ENCODE results near the gene DNM3. TPM values are rescaled to one million over a fixed set of nuclear protein-coding genes. Genes with fewer than 3 reads are reported as not detected.

DNM3 gene
- total RNA-seq, 1 experiment from 2014 or later, result 2.7 TPM

DNA sequence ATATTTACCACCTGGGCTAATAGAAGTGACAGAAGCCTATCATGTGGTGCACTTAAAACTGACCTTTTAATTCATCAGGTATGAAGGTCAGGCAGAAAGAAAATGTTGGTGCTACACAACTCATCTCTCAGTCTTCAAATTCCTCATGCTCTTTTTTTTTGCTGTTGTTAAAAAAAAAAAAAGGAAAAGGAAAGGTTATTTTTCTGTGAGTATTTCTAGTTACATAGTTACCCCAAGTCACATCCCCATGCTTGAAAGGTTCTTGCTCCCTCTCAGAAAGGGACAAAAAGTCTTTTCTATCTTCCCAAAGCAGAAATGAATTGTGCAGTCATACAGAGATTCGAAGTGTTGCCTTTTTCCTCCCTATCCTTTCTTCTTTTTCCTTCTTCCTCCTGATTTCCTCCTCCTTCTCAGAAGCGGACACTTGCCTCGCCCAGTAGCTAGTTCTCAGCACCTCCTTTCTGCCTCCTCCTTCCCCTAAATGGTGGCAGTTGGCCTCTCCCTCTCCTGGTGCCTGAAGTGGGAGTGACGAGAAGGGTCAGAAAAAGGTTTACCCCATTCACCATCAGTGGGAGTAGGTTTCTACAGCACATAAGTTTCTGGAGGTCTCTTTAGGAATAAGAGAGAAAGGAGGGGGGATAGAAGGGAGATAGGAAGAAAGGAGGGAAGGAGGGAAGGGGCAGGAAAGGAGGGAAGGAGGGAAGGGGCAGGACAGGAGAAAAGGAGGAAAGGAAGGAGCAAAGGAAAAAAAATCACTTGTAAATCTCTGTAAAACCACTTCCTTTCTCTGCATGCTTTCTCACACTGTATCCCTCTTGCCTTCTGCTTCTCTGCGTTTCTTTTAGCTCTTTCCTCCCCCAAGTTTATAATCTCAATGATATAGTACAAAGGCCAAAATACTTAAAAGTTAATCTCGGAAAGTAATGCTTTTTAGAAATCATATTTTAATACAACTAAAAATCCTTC lies 558.7 kb downstream of the DNM3 start:
- Histone ChIP-seq H2BK5ac (ENCODE audit: insufficient read length, low read length) (no peak overlapping the region), H3K27me3 (ENCODE audit: insufficient read depth, low read length) (no peaks in the 10 kb centered on the region), H3K23ac (ENCODE audit: insufficient read length, low read depth, low read length) (no peak overlapping the region), H4K91ac (ENCODE audit: insufficient read length, low read depth, low read length) (no peak overlapping the region), H4K20me1 (ENCODE audit: control insufficient read depth, insufficient read depth, insufficient read length) (no peaks in the 10 kb centered on the region), H3K27ac (ENCODE audit: insufficient read length, low read depth, low read length) (no peak overlapping the region), H3K18ac (ENCODE audit: insufficient read length, low read depth, low read length) (no peak overlapping the region), H2BK20ac (ENCODE audit: low read depth, low read length, poor library complexity, severe bottlenecking) (no peak overlapping the region), H4K8ac (replicated peaks; ENCODE audit: insufficient read length, low read depth, low read length) (no peak overlapping the region), H3K9me3 (ENCODE audit: control insufficient read depth, low read depth, low read length) (no peaks in the 10 kb centered on the region), H4K5ac (ENCODE audit: insufficient read length, low read depth, low read length) (no peak overlapping the region), H2AK5ac (ENCODE audit: insufficient read length, low read length) (no peak overlapping the region), H2BK120ac (ENCODE audit: low read depth, low read length, poor library complexity, severe bottlenecking) (no peak overlapping the region), H3K4me1 (ENCODE audit: insufficient read depth, low read length) (no peaks in the 10 kb centered on the region; the same call in 1 of the 2 replicates), H2AFZ (ENCODE audit: low read length) (peak overlapping the region; percentile 83), H3T11ph (ENCODE audit: low read length) (no peak overlapping the region), H2BK12ac (ENCODE audit: insufficient read length, low read depth, low read length) (no peak overlapping the region), H3K9ac (ENCODE audit: extremely low read depth, insufficient read length, low read length) (no peak overlapping the region), H2BK15ac (ENCODE audit: low read depth, low read length) (no peak overlapping the region), H3K4ac (ENCODE audit: low read depth, low read length) (no peak overlapping the region), H3K79me2 (ENCODE audit: insufficient read depth, low read length) (no peaks in the 10 kb centered on the region), H3K4me2 (ENCODE audit: insufficient read depth, insufficient read length, low read length) (no peak overlapping the region), H3K79me1 (ENCODE audit: insufficient read depth, low read depth, low read length, poor library complexity, severe bottlenecking) (no peaks in the 10 kb centered on the region), H3K56ac (ENCODE audit: insufficient read length, low read depth, low read length) (no peak overlapping the region), H3K23me2 (ENCODE audit: insufficient read length, low read depth, low read length, poor library complexity, severe bottlenecking) (no peaks in the 10 kb centered on the region), H3K14ac (ENCODE audit: insufficient read depth, low read length) (no peak overlapping the region)
- DNase-seq, result no peak
- peak overlapping the region; percentile 7 to 90 (median 18); a peak in 5 of 7 replicates for H3K27ac Mint-ChIP-seq
- 0 out of 3 replicates have a peak, but pooled peaks have one; percentile 5 for TF ChIP-seq CTCF (conservative IDR thresholded peaks at IDR 0.05)
- no peaks in the 10 kb centered on the region for H3K27me3 Mint-ChIP-seq (ENCODE audit: low read depth)
- no peaks in the 10 kb centered on the region for H3K36me3 Mint-ChIP-seq (ENCODE audit: insufficient read depth in 1 of 3, low read depth in 3 of 3)
- H3K4me1 Mint-ChIP-seq, result peaks cover 20 to 23% of the 10 kb centered on the region in 2 experiments
- no peak overlapping the region for H3K4me3 Mint-ChIP-seq
- no CpG with 5 or more reads among the region's 6 CpGs for WGBS (ENCODE audit: extremely low coverage, insufficient read length, low lambda C conversion rate)
- no peaks in the 10 kb centered on the region for H3K9me3 Mint-ChIP-seq
